K562 (cell line): Measurements from ENCODE around the gene ZEB2. TPM values are rescaled to one million over a fixed set of nuclear protein-coding genes. Genes with fewer than 3 reads are reported as not detected.

Source experiments
- BCOR ChIP-seq: fragments of 450-650 bp; IDR thresholded peaks from 2 replicates; pipeline ENCODE4 v1.6.1; 2016
- DPF2 ChIP-seq: fragments of 450-650 bp; IDR thresholded peaks from 2 replicates; pipeline ENCODE4 v1.6.1; 2016
- FOS ChIP-seq: IDR thresholded peaks from 3 replicates; pipeline ENCODE4 v1.6.1; 2011; ENCODE audit not compliant: insufficient read length; ENCODE audit errors: extremely low read depth
- FOXM1 ChIP-seq, 2 experiments: fragments of 450-650 bp in 1 of 2; sonication (generic) in 1 of 2; formaldehyde crosslinking in 1 of 2; IDR thresholded peaks; 2 replicates each; pipeline versions ENCODE4 v1.6.1 to v1.9.0; 2017 to 2022; ENCODE audit warnings: low read depth in 2 of 2, mild to moderate bottlenecking in 2 of 2, missing genetic modification reagents in 1 of 2, moderate library complexity in 1 of 2
- GATA2 ChIP-seq: sonication (generic); formaldehyde crosslinking; IDR thresholded peaks from 2 replicates; pipeline ENCODE4 v1.4.0; 2020; ENCODE audit warnings: mild to moderate bottlenecking, missing genetic modification reagents
- HMBOX1 ChIP-seq: sonication (generic); IDR thresholded peaks from 2 replicates; pipeline ENCODE4 v1.6.1; 2016
- HMG20A ChIP-seq: fragments of 450-650 bp; formaldehyde crosslinking; conservative IDR thresholded peaks from 2 replicates; pipeline ENCODE4 v1.4.0; 2020; ENCODE audit warnings: mild to moderate bottlenecking, mixed read lengths
- IFI16 ChIP-seq: fragments of 250-450 bp; sonication (Bioruptor Pico); IDR thresholded peaks from 2 replicates; pipeline ENCODE4 v2.1.2; 2022; ENCODE audit warnings: mild to moderate bottlenecking, inconsistent platforms
- MNT ChIP-seq, 2 experiments: fragments of 450-650 bp; conservative IDR thresholded peaks; 2 replicates each; pipeline ENCODE4 v1.6.1; 2017; ENCODE audit warnings: mild to moderate bottlenecking in 2 of 2, moderate library complexity in 2 of 2
- PCBP2 ChIP-seq: fragments of 200-400 bp; formaldehyde crosslinking; IDR thresholded peaks from 2 replicates; pipeline ENCODE4 v1.6.1; 2018; ENCODE audit warnings: low read length, low read depth, mild to moderate bottlenecking, moderate library complexity; ENCODE audit not compliant: poor library complexity, severe bottlenecking
- SIN3A ChIP-seq, 2 experiments: fragments of 150-350 bp in 1 of 2; IDR thresholded peaks; 2 replicates each; pipeline ENCODE4 v1.6.1; 2011 to 2016; ENCODE audit warnings: borderline replicate concordance in 2 of 2, low read depth in 2 of 2, low read length in 2 of 2, mild to moderate bottlenecking in 2 of 2, moderate library complexity in 2 of 2; ENCODE audit not compliant: control insufficient read depth in 1 of 2
- SNAPC5 ChIP-seq: fragments of 250-450 bp; sonication (Bioruptor Pico); IDR thresholded peaks from 2 replicates; pipeline ENCODE4 v1.8.0; 2021; ENCODE audit warnings: moderate library complexity, mild to moderate bottlenecking, inconsistent platforms
- ZNF316 ChIP-seq: fragments of 450-650 bp; IDR thresholded peaks from 2 replicates; pipeline ENCODE4 v1.6.1; 2016
- ZNF668 ChIP-seq: fragments of 250-450 bp; sonication (Bioruptor Pico); IDR thresholded peaks from 2 replicates; pipeline ENCODE4 v1.8.0; 2022; ENCODE audit warnings: mild to moderate bottlenecking, inconsistent platforms
- polyA plus RNA-seq, 8 experiments: library from polyadenylated mRNA; depleted of rRNA in 4 of 8; stranded (reverse) in 5 of 8; unstranded in 3 of 8; fragments of >200 nt; fragmentation: Nextera tagmentation in 2 of 8; fragmentation: Illumina TruSeq in 1 of 8; extraction: Ambion mirVana in 2 of 8; extraction: Trizol in 1 of 8; gene quantifications; 2 replicates each; pipeline versions ENCODE4 v1.2.1 to v1.2.3, GENCODE V29; 2011 to 2014; ENCODE audit warnings: inconsistent platforms in 1 of 8, missing spikeins in 1 of 8
- total RNA-seq, 7 experiments: library from RNA; depleted of rRNA in 6 of 7; stranded (reverse); fragments of >200 nt in 6 of 7; fragmentation: Illumina TruSeq in 2 of 7; extraction: Trizol in 2 of 7; gene quantifications; 2 replicates each; pipeline versions ENCODE4 v1.2.1 to v1.2.3, GENCODE V29; 2011 to 2021; ENCODE audit warnings: low replicate concordance in 1 of 7
- TF ChIP-seq, protein P1 (sequence below): fragments of 450-650 bp; formaldehyde crosslinking; IDR thresholded peaks from 2 replicates; pipeline ENCODE4 v1.4.0; 2020; ENCODE audit warnings: mild to moderate bottlenecking, mixed read lengths
- TF ChIP-seq, protein P2 (sequence below): sonication (generic); formaldehyde crosslinking; IDR thresholded peaks from 2 replicates; pipeline ENCODE4 v1.8.1; 2023; ENCODE audit warnings: mild to moderate bottlenecking, missing genetic modification reagents, moderate library complexity
- TF ChIP-seq, protein P3 (sequence below): fragments of 250-450 bp; sonication (Bioruptor Pico); IDR thresholded peaks from 2 replicates; pipeline ENCODE4 v1.5.1; 2021; ENCODE audit warnings: mild to moderate bottlenecking
- TF ChIP-seq, protein P4 (sequence below): IDR thresholded peaks from 2 replicates; pipeline ENCODE4 v1.6.1; 2016; ENCODE audit warnings: missing genetic modification characterization, missing compliant biosample characterization

Gene ZEB2
- total and polyA plus RNA-seq, 9 of the 15 experiments (the other 6 are each of a cell fraction or from before 2014, with no cell fraction given) = 15.1 to 113 (median 72.3) TPM

DNA sequence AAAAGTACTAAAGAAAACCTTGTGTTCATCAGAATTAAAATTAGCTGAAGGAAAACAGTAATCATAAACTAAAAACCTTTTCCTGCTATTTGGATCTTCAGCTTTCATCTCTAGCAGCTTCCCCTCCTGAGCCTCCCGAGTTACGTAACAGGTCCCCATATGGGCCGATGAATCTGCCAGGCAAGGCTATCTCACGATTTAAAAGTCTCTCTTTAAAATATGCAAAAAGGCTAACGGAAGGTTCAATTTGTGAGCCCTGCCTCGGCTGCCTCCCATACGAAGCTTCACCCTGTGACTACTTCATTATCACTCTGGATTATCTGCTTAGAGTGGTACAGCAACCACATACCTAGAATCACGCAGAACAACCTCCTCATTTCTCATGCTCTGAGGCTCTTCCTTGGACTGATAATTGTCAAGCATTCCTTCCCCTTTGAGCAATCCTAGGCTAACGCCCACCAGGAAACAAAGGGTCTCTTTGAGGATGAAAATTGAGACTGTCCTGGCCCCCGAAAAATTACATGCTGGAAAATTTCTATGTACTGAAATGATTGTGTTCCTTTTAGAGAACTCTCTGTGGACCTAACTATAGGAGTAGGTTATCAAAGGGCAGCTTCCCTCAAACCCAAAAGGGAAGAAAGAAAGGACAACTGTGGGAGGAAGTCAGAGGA, 147.4 kb downstream of the ZEB2 start (continued):
- TF ChIP-seq PCBP2 = no peak
- TF ChIP-seq SNAPC5 (CRISPR knock-in tag) = no peak
- TF ChIP-seq IFI16 = no peak
- peak; percentile 18; the same call in 1 of the 2 replicates for TF ChIP-seq GATA2 (CRISPR knock-in tag)
- TF ChIP-seq, protein P1, sequence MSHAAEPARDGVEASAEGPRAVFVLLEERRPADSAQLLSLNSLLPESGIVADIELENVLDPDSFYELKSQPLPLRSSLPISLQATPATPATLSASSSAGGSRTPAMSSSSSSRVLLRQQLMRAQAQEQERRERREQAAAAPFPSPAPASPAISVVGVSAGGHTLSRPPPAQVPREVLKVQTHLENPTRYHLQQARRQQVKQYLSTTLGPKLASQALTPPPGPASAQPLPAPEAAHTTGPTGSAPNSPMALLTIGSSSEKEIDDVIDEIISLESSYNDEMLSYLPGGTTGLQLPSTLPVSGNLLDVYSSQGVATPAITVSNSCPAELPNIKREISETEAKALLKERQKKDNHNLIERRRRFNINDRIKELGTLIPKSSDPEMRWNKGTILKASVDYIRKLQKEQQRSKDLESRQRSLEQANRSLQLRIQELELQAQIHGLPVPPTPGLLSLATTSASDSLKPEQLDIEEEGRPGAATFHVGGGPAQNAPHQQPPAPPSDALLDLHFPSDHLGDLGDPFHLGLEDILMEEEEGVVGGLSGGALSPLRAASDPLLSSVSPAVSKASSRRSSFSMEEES (CRISPR knock-in tag) = no peak
- TF ChIP-seq, protein P2, sequence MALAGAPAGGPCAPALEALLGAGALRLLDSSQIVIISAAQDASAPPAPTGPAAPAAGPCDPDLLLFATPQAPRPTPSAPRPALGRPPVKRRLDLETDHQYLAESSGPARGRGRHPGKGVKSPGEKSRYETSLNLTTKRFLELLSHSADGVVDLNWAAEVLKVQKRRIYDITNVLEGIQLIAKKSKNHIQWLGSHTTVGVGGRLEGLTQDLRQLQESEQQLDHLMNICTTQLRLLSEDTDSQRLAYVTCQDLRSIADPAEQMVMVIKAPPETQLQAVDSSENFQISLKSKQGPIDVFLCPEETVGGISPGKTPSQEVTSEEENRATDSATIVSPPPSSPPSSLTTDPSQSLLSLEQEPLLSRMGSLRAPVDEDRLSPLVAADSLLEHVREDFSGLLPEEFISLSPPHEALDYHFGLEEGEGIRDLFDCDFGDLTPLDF (CRISPR knock-in tag) = no peak
- TF ChIP-seq ZNF668 (CRISPR knock-in tag) = no peak
- TF ChIP-seq SIN3A (IDR thresholded peaks at IDR 0.05; ENCODE audit: borderline replicate concordance in 2 of 2, control insufficient read depth in 1 of 2, low read depth in 2 of 2, low read length in 2 of 2) = no peak
- TF ChIP-seq FOXM1 (IDR thresholded peaks at IDR 0.05; ENCODE audit: low read depth) = peak; percentile 42; the same call in 1 of the 2 replicates
- TF ChIP-seq FOXM1 (CRISPR knock-in tag; IDR thresholded peaks at IDR 0.05; ENCODE audit: low read depth) = no peak
- no peak for TF ChIP-seq ZNF316
- TF ChIP-seq HMG20A = no peak
- no peak for TF ChIP-seq FOS
- TF ChIP-seq, protein P3, sequence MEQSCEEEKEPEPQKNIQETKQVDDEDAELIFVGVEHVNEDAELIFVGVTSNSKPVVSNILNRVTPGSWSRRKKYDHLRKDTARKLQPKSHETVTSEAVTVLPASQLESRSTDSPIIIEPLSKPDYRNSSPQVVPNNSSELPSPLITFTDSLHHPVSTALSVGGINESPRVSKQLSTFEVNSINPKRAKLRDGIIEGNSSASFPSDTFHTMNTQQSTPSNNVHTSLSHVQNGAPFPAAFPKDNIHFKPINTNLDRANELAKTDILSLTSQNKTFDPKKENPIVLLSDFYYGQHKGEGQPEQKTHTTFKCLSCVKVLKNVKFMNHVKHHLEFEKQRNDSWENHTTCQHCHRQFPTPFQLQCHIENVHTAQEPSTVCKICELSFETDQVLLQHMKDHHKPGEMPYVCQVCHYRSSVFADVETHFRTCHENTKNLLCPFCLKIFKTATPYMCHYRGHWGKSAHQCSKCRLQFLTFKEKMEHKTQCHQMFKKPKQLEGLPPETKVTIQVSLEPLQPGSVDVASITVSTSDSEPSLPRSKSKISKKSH (CRISPR knock-in tag) = no peak
- TF ChIP-seq DPF2 = peak; percentile 29
- TF ChIP-seq BCOR = no peak
- TF ChIP-seq, protein P4, sequence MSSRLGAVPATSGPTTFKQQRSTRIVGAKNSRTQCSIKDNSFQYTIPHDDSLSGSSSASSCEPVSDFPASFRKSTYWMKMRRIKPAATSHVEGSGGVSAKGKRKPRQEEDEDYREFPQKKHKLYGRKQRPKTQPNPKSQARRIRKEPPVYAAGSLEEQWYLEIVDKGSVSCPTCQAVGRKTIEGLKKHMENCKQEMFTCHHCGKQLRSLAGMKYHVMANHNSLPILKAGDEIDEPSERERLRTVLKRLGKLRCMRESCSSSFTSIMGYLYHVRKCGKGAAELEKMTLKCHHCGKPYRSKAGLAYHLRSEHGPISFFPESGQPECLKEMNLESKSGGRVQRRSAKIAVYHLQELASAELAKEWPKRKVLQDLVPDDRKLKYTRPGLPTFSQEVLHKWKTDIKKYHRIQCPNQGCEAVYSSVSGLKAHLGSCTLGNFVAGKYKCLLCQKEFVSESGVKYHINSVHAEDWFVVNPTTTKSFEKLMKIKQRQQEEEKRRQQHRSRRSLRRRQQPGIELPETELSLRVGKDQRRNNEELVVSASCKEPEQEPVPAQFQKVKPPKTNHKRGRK (tag) = no peak
- TF ChIP-seq HMBOX1 = peak; percentile 62
- no peak for TF ChIP-seq MNT (conservative IDR thresholded peaks at IDR 0.05)
